ENCODE results near the gene PDE8A. TPM values are rescaled to one million over a fixed set of nuclear protein-coding genes. Genes with fewer than 3 reads are reported as not detected.
A peak's percentile ranks its signal among the peaks of the same experiment; 100 is the strongest.

PDE8A gene
- total and polyA plus RNA-seq, 2 of the 13 experiments (the other 11 are each of a cell fraction or from before 2014, with no cell fraction given), result 26.3 to 48.5 TPM

DNA sequence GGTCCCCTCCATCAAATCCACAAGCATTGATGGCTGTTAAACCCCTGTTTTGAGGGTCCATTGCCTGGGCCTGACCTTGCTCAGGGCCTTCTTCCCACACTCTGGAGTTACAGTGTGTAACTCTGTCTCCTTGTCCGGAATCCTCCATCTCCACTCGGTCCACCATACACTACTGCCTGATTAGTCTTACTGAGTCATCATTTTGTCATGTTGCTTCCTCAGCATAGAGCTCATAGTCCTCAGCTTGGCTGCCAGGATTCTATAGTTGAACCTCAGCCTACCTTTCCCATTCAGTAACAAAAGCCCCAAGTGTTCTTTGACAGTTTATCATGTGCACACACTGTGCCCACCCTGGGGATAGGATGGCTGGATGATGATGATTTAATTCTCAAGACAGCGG, 113.0 kb downstream of the PDE8A start:
- Histone ChIP-seq H3K4me2 (ENCODE audit: low read depth, low read length) (no peak overlapping the region), H3K4me1 (ENCODE audit: insufficient read depth, low read length) (no peaks in the 10 kb centered on the region), H3K4me3 (replicated peaks in 1 of 3; ENCODE audit: insufficient read depth in 1 of 3, low read depth in 2 of 3, low read length in 3 of 3) (no peak overlapping the region), H3K9me3 (ENCODE audit: low read length) (no peaks in the 10 kb centered on the region), H3K36me3 (replicated peaks in 1 of 2; ENCODE audit: control insufficient read depth in 1 of 2, insufficient read depth in 2 of 2, low read length in 2 of 2) (peaks cover 12 to 54% of the 10 kb centered on the region in 2 experiments; a peak in 4 of 5 replicates), H3K79me2 (ENCODE audit: insufficient read depth, low read length) (no peaks in the 10 kb centered on the region), H3K27me3 (ENCODE audit: control insufficient read depth in 1 of 2, insufficient read depth in 2 of 2, low read length in 2 of 2) (no peaks in the 10 kb centered on the region), H2AFZ (ENCODE audit: low read length) (no peak overlapping the region), H4K20me1 (ENCODE audit: insufficient read depth, low read length) (no peaks in the 10 kb centered on the region), H3K9ac (ENCODE audit: insufficient read depth, low read depth, low read length) (no peak overlapping the region), H3K27ac (ENCODE audit: extremely low read length, insufficient read depth, low read length) (no peak overlapping the region)
- ATAC-seq (no peak; the same call in 2 of the 3 replicates), FAIRE-seq (no peak), DNase-seq (ENCODE audit: low spot score) (no peak)
- ChIA-PET CTCF (ENCODE audit: low intra/inter-chr PET ratio, low total read pairs) (no interaction called here), POLR2A (no interaction called here)
- intact Hi-C loops (cut with micrococcal nuclease; ENCODE audit: unreplicated experiment) (no loop called here), in situ Hi-C loops (cut with HindIII; ENCODE audit: extremely low pct_ligation_motif_present, low pct_unique_long_range_greater_than_20kb) (no loop called here)
- TF ChIP-seq RBM22 (optimal IDR thresholded peaks at IDR 0.05; ENCODE audit: low read length) (peak; percentile 68), MIER3 (CRISPR knock-in tag; IDR thresholded peaks at IDR 0.05; ENCODE audit: borderline replicate concordance) (no peak), MAFF (IDR thresholded peaks at IDR 0.05; ENCODE audit: low read depth, low read length) (peak; percentile 81), MAFK (conservative IDR thresholded peaks at IDR 0.05 in 1 of 2, IDR thresholded peaks at IDR 0.05 in 1 of 2; ENCODE audit: low read length in 2 of 2) (peak; percentile 82 to 83)
- 88% methylated on average over 2 of the region's 3 CpGs for WGBS (ENCODE audit: low lambda C conversion rate)
- no TSS peak for BruUV-seq (replicated peaks)

DNA sequence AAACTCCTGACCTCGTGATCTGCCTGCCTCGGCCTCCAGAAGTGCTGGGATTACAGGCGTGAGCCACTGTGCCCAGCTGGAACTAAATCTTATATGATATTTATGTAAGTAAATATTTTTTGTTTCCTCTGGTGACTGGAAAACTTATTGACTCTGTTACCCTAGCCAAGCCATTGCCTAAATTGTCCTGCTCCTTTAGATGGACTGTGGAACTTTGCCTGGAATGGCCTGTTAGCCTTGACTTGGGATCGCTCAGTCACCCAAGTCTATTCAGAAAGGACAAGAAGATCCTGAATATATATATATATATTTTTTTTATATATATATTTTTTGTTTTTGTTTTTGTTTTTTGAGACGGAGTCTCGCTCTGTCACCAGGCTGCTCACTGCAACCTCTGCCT, 113.9 kb downstream of the PDE8A start:
- ATAC-seq (no peak), FAIRE-seq (no peak), DNase-seq (ENCODE audit: low spot score) (no peak)
- intact Hi-C loops (cut with micrococcal nuclease; ENCODE audit: unreplicated experiment), result no loop called here
- H3K36me3 ChIP-seq (replicated peaks in 1 of 2; ENCODE audit: control insufficient read depth in 1 of 2, insufficient read depth in 2 of 2, low read length in 2 of 2), result peaks cover 14 to 54% of the 10 kb centered on the region in 2 experiments; a peak in 4 of 5 replicates
- POLR2A ChIA-PET, result no interaction called here
- BruUV-seq (replicated peaks), result no TSS peak
- H4K20me1 ChIP-seq (ENCODE audit: insufficient read depth, low read length), result no peaks in the 10 kb centered on the region
- no peak overlapping the region for H3K4me3 ChIP-seq (replicated peaks in 1 of 3; ENCODE audit: insufficient read depth in 1 of 3, low read depth in 2 of 3, low read length in 3 of 3)
- no peak for TF ChIP-seq KDM4B (CRISPR knock-in tag; IDR thresholded peaks at IDR 0.05)
- H3K27me3 ChIP-seq (ENCODE audit: control insufficient read depth in 1 of 2, insufficient read depth in 2 of 2, low read length in 2 of 2), result no peaks in the 10 kb centered on the region
- H3K4me1 ChIP-seq (ENCODE audit: insufficient read depth, low read length), result no peaks in the 10 kb centered on the region
- H3K27ac ChIP-seq (ENCODE audit: extremely low read length, insufficient read depth, low read length), result no peak overlapping the region
- no peaks in the 10 kb centered on the region for H3K79me2 ChIP-seq (ENCODE audit: insufficient read depth, low read length)
- CTCF ChIA-PET (ENCODE audit: low intra/inter-chr PET ratio, low total read pairs), result no interaction called here
- H2AFZ ChIP-seq (ENCODE audit: low read length), result no peak overlapping the region
- no peak overlapping the region for H3K4me2 ChIP-seq (ENCODE audit: low read depth, low read length)
- no peaks in the 10 kb centered on the region for H3K9me3 ChIP-seq (ENCODE audit: low read length)
- in situ Hi-C loops (cut with HindIII; ENCODE audit: extremely low pct_ligation_motif_present, low pct_unique_long_range_greater_than_20kb), result no loop called here
- 98% methylated on average over 6 of the region's 6 CpGs for WGBS (ENCODE audit: low lambda C conversion rate)
- no peak overlapping the region for H3K9ac ChIP-seq (ENCODE audit: insufficient read depth, low read depth, low read length)
